PC-9 (cell line): ENCODE results near the gene SYNDIG1. TPM values are rescaled to one million over a fixed set of nuclear protein-coding genes. Genes with fewer than 3 reads are reported as not detected.

Experiments used
- BruUV-seq: library from RNA; stranded (reverse); fragments of 400-500 nt; replicated peaks from 2 replicates; lab custom pipeline; 2021; lab: Mats Ljungman, UMichigan
- CTCF ChIA-PET: fragments of 300-600 bp; sonication (Branson Sonifier 250); formaldehyde crosslinking; loops from one replicate; lab custom pipeline; 2022; ENCODE audit warnings: antibody characterized with exemption; lab: Charles Lee
- POLR2A ChIA-PET: fragments of 300-600 bp; sonication (Branson Sonifier 250); formaldehyde crosslinking; loops from one replicate; lab custom pipeline; 2022; ENCODE audit warnings: antibody characterized with exemption; ENCODE audit not compliant: unreplicated experiment; lab: Charles Lee
- DNase-seq, 2 experiments: peaks; one replicate each; pipeline versions ENCODE4 v3.0.0 to v3.0.0-alpha.2; 2015 to 2022; ENCODE audit warnings: mixed read lengths in 1 of 2
- H2AFZ ChIP-seq: fragments of 200-600 bp; sonication (generic); 2 replicates; pipeline ENCODE4 v1.8.1; 2017; ENCODE audit warnings: antibody characterized with exemption
- H3F3A ChIP-seq: fragments of 200-600 bp; sonication (generic); 2 replicates; pipeline ENCODE4 v1.8.1; 2017; ENCODE audit warnings: antibody characterized with exemption, mild to moderate bottlenecking, low read depth; ENCODE audit not compliant: insufficient read depth
- H3K27ac ChIP-seq: fragments of 200-600 bp; sonication (generic); 2 replicates; pipeline ENCODE4 v1.6.1; 2016; ENCODE audit warnings: mixed run types
- H3K27me3 ChIP-seq: fragments of 200-600 bp; sonication (generic); 2 replicates; pipeline ENCODE4 v1.6.1; 2016; ENCODE audit warnings: low read depth, mixed run types; ENCODE audit not compliant: insufficient read depth
- H3K36me3 ChIP-seq: fragments of 200-600 bp; sonication (generic); 2 replicates; pipeline ENCODE4 v1.6.1; 2016; ENCODE audit warnings: low read depth, mixed run types
- H3K4me1 ChIP-seq: fragments of 200-600 bp; sonication (generic); replicated peaks from 2 replicates; pipeline ENCODE4 v1.6.1; 2016; ENCODE audit warnings: mixed run types; ENCODE audit not compliant: insufficient read depth
- H3K4me2 ChIP-seq: fragments of 200-600 bp; sonication (generic); 2 replicates; pipeline ENCODE4 v1.6.1; 2017; ENCODE audit warnings: mixed run types
- H3K4me3 ChIP-seq: fragments of 200-600 bp; sonication (generic); 2 replicates; pipeline ENCODE4 v1.6.1; 2016; ENCODE audit warnings: mixed run types
- H3K79me2 ChIP-seq: fragments of 200-600 bp; sonication (generic); 2 replicates; pipeline ENCODE4 v1.6.1; 2017; ENCODE audit warnings: low read depth, mixed run types
- H3K9me2 ChIP-seq: fragments of 200-600 bp; sonication (generic); 2 replicates; pipeline ENCODE4 v1.8.1; 2017; ENCODE audit warnings: mild to moderate bottlenecking; ENCODE audit not compliant: insufficient read depth
- H3K9me3 ChIP-seq: fragments of 200-600 bp; sonication (generic); 2 replicates; pipeline ENCODE4 v1.8.1; 2016; ENCODE audit warnings: low read depth; ENCODE audit not compliant: insufficient read depth
- H4K20me1 ChIP-seq: fragments of 200-600 bp; sonication (generic); 2 replicates; pipeline ENCODE4 v1.8.1; 2017; ENCODE audit not compliant: insufficient read depth
- EZH2 ChIP-seq: fragments of 200-600 bp; sonication (generic); IDR thresholded peaks from 2 replicates; pipeline ENCODE4 v1.8.0; 2017; ENCODE audit warnings: antibody characterized with exemption, low read depth
- intact Hi-C: fragments of 100-400 bp; cut with micrococcal nuclease; formaldehyde crosslinking; loops from one replicate; pipeline ENCODE4 v1.10.0; 2022; ENCODE audit not compliant: unreplicated experiment
- total RNA-seq: library from RNA; stranded (reverse); gene quantifications from 2 replicates; pipeline ENCODE4 v1.2.3, GENCODE V29; 2021
- TF ChIP-seq, protein P1 (sequence below): fragments of 200-600 bp; sonication (generic); conservative IDR thresholded peaks from 2 replicates; pipeline ENCODE4 v1.6.1; 2017; ENCODE audit warnings: mixed run types, antibody characterized with exemption, mild to moderate bottlenecking, moderate library complexity

Gene SYNDIG1
- total RNA-seq, 1 experiment from 2014 or later: 0.17 TPM

DNA sequence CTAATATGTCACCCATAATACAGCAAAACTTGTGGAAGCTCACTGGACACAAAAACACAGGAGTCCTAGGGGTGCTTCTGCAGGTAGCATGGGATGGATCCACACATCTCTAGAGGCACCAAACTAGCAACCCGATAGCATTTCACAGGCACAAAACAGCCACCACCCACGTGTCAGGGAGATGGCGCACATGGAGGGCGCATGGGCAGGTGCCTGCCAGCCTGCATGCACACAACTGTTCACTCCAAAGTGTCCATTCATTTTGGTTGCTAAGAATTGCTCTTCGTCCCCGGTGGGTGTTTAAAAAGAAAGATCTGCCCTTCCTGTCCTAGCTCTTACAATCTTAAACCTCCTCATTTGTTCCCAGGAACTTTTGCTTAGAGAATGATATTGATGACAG, 171.3 kb downstream of the SYNDIG1 start:
- H3K9me3 ChIP-seq: no peaks in the 10 kb centered on the region
- intact Hi-C loops: no loop called here
- ChIA-PET POLR2A (no interaction called here), CTCF (no interaction called here)
- no peak overlapping the region for H3K4me3 ChIP-seq
- H3K27me3 ChIP-seq: no peaks in the 10 kb centered on the region
- no peak overlapping the region for H2AFZ ChIP-seq
- no TSS peak for BruUV-seq
- DNase-seq: no peak
- no peaks in the 10 kb centered on the region for H3K36me3 ChIP-seq
- no peak for TF ChIP-seq EZH2
- TF ChIP-seq, protein P1, sequence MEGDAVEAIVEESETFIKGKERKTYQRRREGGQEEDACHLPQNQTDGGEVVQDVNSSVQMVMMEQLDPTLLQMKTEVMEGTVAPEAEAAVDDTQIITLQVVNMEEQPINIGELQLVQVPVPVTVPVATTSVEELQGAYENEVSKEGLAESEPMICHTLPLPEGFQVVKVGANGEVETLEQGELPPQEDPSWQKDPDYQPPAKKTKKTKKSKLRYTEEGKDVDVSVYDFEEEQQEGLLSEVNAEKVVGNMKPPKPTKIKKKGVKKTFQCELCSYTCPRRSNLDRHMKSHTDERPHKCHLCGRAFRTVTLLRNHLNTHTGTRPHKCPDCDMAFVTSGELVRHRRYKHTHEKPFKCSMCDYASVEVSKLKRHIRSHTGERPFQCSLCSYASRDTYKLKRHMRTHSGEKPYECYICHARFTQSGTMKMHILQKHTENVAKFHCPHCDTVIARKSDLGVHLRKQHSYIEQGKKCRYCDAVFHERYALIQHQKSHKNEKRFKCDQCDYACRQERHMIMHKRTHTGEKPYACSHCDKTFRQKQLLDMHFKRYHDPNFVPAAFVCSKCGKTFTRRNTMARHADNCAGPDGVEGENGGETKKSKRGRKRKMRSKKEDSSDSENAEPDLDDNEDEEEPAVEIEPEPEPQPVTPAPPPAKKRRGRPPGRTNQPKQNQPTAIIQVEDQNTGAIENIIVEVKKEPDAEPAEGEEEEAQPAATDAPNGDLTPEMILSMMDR: no peak
- H3K9me2 ChIP-seq: no peaks in the 10 kb centered on the region
- no peak overlapping the region for H3K4me2 ChIP-seq
- no peak overlapping the region for H3K27ac ChIP-seq
- no peaks in the 10 kb centered on the region for H3F3A ChIP-seq
- no peaks in the 10 kb centered on the region for H3K79me2 ChIP-seq
- H4K20me1 ChIP-seq: no peaks in the 10 kb centered on the region
- no peaks in the 10 kb centered on the region for H3K4me1 ChIP-seq

DNA sequence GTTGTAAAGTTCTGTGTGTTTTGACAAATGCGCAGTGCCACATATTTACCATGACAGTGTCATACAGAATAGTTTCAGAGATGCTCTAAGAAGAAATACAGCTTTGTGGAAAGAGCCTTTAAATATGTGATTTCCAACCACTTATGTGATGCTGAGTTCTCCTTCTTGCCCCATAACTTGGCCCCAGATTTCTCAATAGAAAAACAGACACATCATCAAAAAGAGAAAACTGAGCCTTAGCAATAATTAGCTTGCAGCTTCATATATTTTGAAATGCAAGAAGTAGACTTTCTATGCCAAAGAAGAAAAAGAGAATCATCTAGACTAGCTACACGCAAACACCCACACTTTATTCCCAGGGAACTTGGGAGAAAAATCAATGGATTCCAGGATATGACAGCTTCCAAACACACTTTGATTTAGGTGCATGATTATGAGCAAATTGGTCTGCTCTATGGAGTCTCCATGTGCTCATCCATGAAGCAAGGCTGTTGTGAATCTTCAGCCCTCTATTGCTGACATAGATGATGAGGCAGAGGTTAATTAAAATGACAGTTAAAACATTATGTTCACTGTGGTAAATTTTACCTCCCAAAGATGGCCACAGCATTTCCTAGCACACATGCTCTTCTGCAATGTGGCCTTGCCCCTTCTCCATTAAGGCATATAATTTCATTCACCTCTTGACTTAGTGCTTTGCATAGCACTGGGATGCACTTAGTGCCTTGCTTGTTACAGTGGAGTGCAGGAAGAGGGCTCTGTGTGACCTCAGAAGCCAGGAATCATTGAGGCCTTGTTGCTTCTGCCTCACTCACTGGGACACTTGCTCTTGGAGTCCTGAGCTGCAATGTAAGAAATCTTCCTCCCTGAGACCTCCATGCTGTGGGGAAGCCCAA, 174.6 kb downstream of the SYNDIG1 start:
- no peak overlapping the region for H3K27ac ChIP-seq
- DNase-seq: no peak
- H3K36me3 ChIP-seq: no peaks in the 10 kb centered on the region
- H4K20me1 ChIP-seq: no peaks in the 10 kb centered on the region
- H3K9me3 ChIP-seq: no peaks in the 10 kb centered on the region
- no peaks in the 10 kb centered on the region for H3F3A ChIP-seq
- H3K27me3 ChIP-seq: no peaks in the 10 kb centered on the region
- H3K4me2 ChIP-seq: no peak overlapping the region
- H3K4me1 ChIP-seq: no peaks in the 10 kb centered on the region
- H3K4me3 ChIP-seq: no peak overlapping the region
- ChIA-PET POLR2A (no interaction called here), CTCF (no interaction called here)
- no peaks in the 10 kb centered on the region for H3K9me2 ChIP-seq
- intact Hi-C loops: no loop called here
- TF ChIP-seq EZH2: no peak
- TF ChIP-seq, protein P1: no peak
- BruUV-seq: no TSS peak
- no peak overlapping the region for H2AFZ ChIP-seq
- H3K79me2 ChIP-seq: no peaks in the 10 kb centered on the region

DNA sequence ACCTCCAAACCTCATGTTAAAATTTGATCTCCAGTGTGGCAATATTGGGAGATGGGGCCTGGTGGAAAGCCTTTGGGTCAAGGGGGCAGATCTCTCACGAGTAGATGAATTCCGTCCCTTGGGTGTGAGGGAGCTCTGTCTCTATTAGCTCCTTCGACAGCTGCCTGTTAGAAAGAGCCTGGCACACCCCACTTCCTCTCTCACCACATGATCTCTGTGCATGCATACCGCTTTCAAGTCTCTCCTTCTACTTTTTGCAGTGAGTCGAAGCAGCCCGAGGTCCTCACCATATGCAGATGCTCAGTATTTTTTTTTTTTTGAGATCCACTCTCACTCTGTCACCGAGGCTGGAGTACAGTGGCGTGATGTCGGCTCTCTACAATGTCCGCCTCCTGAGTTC, 176.9 kb downstream of the SYNDIG1 start:
- H3K27ac ChIP-seq: no peak overlapping the region
- no peaks in the 10 kb centered on the region for H3K9me2 ChIP-seq
- peaks cover 10% of the 10 kb centered on the region; the same call in 1 of the 2 replicates for H3F3A ChIP-seq
- CTCF ChIA-PET: no interaction called here
- intact Hi-C loops: no loop called here
- no peaks in the 10 kb centered on the region for H4K20me1 ChIP-seq
- H3K9me3 ChIP-seq: no peaks in the 10 kb centered on the region
- POLR2A ChIA-PET: no interaction called here
- peaks cover 16% of the 10 kb centered on the region for H3K4me1 ChIP-seq
- no peaks in the 10 kb centered on the region for H3K27me3 ChIP-seq
- no peak overlapping the region for H3K4me3 ChIP-seq
- no peaks in the 10 kb centered on the region for H3K36me3 ChIP-seq
- no peak overlapping the region for H3K4me2 ChIP-seq
- H2AFZ ChIP-seq: no peak overlapping the region
- H3K79me2 ChIP-seq: no peaks in the 10 kb centered on the region
- no peak for DNase-seq
- no TSS peak for BruUV-seq
- no peak for TF ChIP-seq EZH2
- TF ChIP-seq, protein P1: no peak
